Measurements from ENCODE around the gene MYOT.

MYOT gene

DNA sequence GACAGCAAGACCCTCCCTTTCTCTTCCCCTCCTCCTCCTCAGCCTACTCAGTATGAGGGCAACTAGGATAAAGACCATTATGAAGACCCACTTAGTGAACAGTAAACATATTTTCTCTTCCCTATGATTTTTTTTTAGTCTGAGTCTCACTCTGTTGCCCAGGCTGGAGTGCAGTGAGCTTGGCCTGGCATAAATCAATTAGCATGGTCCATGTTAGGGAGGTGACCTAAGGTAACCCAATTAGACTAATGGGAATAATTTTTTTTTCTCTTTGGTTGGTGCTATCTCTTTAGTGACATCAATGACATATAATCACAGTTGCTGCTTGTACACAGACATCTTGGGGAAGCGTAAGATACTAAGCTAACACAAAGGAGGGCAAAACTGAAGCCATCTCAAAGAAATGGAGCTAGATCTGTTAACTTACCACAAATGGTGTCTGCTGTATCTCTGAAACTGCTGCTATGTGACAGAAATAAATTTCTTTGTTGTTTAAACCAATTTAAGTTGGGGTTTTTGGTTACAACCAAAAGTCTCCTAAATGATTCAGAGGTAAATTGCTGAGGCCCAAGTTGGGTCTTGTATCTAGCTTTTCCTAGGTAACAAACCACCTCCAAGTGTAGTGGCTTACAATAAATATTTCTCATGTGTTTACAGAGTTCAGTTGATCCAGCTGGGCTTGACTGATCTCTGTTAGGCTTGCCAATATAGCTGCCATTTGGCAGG is 34.9 kb downstream of the MYOT start:
- FAIRE-seq, result no peak

DNA sequence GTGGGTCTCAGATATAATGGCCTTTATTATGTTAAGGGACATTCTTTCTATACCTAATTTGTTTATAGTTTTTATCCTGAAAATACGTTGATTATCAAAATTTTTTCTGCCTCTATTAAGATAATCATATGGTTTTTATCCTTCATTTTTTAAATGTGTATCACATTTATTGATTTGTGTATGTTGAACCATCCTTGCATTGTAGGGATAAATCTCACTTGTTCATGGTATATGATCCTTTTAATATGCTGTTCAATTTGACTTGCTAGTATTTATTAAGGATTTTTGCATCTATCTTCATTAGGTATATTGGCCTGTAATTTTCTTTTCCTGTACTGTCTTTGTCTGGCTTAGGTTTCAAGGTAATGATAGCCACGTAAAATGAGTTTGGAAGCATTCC is 47.1 kb downstream of the MYOT start:
- FAIRE-seq, result no peak

DNA sequence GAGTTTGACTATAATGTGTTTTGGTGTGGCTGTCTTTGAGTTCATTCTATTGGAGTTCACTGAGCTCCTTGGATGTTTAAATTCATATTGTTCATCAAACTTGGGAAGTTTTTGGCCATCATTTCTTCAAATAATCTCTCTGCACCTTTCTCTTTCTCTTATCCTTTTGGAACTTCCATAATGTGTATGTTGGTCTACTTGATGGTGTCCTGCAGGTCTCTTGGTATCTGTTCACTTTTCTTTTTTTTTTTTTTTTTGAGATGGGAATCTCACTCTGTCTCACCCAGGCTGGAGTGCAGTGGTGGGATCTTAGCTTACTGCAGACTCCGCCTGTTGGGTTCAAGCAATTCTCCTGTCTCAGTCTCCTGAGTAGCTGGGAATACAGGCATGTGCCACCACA is 49.3 kb downstream of the MYOT start:
- FAIRE-seq, result no peak

DNA sequence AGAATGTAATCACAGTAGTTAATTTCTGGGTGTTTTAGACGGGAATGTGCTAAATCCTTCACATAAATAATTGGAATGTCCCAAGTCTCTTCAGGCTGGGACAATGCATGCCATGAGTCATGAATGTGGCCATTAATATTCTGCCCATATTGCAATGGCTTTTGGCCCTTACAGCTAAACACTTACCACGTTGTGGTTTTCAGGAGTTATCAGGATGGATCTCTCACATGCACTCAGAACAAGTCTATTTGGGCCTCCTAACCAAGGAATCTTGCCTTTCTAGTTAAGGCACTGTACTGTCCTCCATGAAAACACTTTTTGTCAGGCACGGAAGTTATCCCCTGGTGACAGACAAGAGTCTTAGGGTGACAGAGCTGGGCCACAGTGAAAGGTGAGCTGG is 54.3 kb downstream of the MYOT start:
- no peak for FAIRE-seq

DNA sequence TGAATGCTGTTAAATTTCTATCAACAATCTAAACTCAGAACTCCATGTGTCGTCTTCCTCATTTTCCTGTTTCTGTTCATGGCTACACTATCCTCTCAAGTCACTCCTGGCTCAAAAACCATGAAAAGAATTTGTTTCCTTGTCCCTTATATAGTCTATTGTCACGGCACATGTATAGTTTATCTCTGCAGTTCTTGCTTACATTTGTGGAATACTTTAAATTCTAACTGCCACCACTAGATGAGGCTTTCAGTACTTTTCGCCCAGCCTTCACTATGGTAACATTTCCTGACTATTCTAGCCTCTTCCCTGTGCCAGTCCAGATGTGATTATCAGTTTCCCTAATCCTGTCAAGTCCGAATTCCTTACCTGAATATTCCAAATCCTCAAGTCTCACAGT is 56.2 kb downstream of the MYOT start:
- FAIRE-seq, result no peak

DNA sequence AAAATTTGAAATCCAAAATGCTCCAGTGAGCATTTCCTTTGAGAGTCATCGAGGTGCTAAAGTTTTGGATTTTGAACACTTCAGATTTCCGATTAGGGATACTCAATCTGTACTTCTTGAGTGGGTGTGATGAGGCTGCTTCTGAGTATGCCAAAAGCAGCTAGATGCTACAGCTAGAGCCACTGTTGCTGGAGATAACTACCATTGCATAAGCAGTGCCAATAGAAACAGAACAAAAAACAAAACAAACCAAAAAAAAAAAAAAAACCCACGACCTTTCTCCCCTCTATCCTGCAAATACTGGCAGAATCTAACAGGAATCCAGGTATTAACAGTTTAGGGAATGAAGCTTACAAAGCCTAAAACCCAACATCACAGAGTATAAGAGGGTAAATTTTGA is 65.1 kb downstream of the MYOT start:
- no peak for FAIRE-seq

DNA sequence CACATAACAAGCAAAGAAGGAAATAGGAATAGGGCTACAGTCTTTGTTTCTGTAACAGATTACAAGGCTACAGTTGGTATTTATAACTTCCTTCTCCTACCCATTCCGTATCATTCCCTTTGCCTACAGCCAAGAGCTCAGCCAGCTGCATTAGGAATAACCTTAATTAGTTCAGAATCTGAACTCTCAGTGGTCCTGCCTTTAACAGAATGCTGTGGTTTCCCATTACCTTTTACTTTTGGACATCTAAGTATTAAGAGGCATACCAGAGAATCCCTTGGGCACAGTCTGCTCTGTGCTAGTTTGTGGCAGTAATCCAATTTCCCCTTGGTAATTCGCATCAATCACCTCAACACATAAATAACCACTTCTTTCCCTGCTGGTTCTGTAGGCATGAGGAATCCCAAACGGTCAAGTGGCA is 65.8 kb downstream of the MYOT start:
- FAIRE-seq, result no peak

DNA sequence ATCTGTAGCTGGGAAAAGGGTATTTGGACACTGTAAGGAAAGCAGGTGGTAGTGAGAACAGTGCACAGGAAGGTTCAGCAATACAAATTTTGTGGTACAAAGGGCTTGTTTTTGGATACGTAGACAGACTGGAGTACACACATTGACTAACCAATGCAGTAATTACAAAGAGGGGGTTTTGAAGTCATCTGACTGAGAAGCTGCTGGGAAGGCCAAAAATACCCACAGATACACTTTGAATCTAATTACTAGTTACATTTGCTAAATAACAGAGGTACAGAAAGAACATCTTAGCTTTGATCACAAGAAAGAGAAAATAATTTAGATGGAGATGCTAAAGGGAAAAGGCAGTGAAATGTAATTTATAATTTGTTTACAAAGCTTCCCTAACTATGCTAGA is 67.5 kb downstream of the MYOT start:
- no peak for FAIRE-seq

DNA sequence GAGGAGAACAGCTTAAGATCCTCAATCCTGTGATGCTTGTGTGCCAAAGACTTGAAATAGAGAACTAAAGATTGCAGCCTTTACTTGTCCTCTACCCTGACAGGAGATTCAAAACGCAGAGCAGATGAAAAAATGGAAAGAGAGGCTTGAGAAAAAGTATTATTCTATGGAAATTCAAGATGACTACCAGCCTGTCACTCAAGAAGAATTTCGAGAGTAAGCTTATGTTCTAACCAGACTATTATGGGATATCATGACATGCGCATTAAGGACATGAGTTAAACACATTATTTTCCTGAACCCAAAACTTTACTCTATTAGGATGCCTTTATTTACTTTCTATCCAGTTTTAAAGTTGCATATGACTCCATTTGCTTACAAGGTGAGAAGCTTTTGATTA is 68.0 kb downstream of the MYOT start:
- FAIRE-seq, result no peak
